ENCODE measurements around the gene PRPF40B. TPM values are rescaled to one million over a fixed set of nuclear protein-coding genes. Genes with fewer than 3 reads are reported as not detected.
A peak's percentile ranks its signal among the peaks of the same experiment; 100 is the strongest.

PRPF40B gene
- total and polyA plus RNA-seq, 2 of the 13 experiments (the other 11 are each of a cell fraction or from before 2014, with no cell fraction given) = 5.0 to 7.8 TPM

GRCh38 chr12:49623142-49623904 is at the start of gene PRPF40B (continued):
- no peak for TF ChIP-seq ZNF343 (CRISPR knock-in tag; IDR thresholded peaks at IDR 0.05)
- TF ChIP-seq, protein P1, sequence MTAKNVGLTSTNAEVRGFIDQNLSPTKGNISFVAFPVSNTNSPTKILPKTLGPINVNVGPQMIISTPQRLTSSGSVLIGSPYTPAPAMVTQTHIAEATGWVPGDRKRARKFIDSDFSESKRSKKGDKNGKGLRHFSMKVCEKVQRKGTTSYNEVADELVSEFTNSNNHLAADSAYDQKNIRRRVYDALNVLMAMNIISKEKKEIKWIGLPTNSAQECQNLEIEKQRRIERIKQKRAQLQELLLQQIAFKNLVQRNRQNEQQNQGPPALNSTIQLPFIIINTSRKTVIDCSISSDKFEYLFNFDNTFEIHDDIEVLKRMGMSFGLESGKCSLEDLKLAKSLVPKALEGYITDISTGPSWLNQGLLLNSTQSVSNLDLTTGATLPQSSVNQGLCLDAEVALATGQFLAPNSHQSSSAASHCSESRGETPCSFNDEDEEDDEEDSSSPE (CRISPR knock-in tag; IDR thresholded peaks at IDR 0.05) = peak; percentile 43
- no peak for TF ChIP-seq ATF5 (CRISPR knock-in tag; IDR thresholded peaks at IDR 0.05; ENCODE audit: low read depth)
- TF ChIP-seq, protein P2, sequence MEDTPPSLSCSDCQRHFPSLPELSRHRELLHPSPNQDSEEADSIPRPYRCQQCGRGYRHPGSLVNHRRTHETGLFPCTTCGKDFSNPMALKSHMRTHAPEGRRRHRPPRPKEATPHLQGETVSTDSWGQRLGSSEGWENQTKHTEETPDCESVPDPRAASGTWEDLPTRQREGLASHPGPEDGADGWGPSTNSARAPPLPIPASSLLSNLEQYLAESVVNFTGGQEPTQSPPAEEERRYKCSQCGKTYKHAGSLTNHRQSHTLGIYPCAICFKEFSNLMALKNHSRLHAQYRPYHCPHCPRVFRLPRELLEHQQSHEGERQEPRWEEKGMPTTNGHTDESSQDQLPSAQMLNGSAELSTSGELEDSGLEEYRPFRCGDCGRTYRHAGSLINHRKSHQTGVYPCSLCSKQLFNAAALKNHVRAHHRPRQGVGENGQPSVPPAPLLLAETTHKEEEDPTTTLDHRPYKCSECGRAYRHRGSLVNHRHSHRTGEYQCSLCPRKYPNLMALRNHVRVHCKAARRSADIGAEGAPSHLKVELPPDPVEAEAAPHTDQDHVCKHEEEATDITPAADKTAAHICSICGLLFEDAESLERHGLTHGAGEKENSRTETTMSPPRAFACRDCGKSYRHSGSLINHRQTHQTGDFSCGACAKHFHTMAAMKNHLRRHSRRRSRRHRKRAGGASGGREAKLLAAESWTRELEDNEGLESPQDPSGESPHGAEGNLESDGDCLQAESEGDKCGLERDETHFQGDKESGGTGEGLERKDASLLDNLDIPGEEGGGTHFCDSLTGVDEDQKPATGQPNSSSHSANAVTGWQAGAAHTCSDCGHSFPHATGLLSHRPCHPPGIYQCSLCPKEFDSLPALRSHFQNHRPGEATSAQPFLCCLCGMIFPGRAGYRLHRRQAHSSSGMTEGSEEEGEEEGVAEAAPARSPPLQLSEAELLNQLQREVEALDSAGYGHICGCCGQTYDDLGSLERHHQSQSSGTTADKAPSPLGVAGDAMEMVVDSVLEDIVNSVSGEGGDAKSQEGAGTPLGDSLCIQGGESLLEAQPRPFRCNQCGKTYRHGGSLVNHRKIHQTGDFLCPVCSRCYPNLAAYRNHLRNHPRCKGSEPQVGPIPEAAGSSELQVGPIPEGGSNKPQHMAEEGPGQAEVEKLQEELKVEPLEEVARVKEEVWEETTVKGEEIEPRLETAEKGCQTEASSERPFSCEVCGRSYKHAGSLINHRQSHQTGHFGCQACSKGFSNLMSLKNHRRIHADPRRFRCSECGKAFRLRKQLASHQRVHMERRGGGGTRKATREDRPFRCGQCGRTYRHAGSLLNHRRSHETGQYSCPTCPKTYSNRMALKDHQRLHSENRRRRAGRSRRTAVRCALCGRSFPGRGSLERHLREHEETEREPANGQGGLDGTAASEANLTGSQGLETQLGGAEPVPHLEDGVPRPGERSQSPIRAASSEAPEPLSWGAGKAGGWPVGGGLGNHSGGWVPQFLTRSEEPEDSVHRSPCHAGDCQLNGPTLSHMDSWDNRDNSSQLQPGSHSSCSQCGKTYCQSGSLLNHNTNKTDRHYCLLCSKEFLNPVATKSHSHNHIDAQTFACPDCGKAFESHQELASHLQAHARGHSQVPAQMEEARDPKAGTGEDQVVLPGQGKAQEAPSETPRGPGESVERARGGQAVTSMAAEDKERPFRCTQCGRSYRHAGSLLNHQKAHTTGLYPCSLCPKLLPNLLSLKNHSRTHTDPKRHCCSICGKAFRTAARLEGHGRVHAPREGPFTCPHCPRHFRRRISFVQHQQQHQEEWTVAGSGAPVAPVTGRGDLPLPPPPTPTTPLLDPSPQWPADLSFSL (CRISPR knock-in tag; IDR thresholded peaks at IDR 0.05) = no peak
- TF ChIP-seq KIAA2018 (CRISPR knock-in tag; IDR thresholded peaks at IDR 0.05; ENCODE audit: borderline replicate concordance) = no peak
- 0 out of 2 replicates have a peak, but pooled peaks have one; percentile 24 for TF ChIP-seq CBFB (CRISPR knock-in tag; IDR thresholded peaks at IDR 0.05)
- TF ChIP-seq ZNF143 (CRISPR knock-in tag; IDR thresholded peaks at IDR 0.05) = no peak
- TF ChIP-seq ZNF383 (CRISPR knock-in tag; IDR thresholded peaks at IDR 0.05; ENCODE audit: borderline replicate concordance) = no peak
- TF ChIP-seq FOXJ3 (CRISPR knock-in tag; IDR thresholded peaks at IDR 0.05; ENCODE audit: borderline replicate concordance) = no peak
- no peak for TF ChIP-seq ZNF619 (CRISPR knock-in tag; IDR thresholded peaks at IDR 0.05)
- TF ChIP-seq SALL2 (CRISPR knock-in tag; IDR thresholded peaks at IDR 0.05) = no peak; the same call in 1 of the 2 replicates
- no peak for TF ChIP-seq ZNF768 (CRISPR knock-in tag; IDR thresholded peaks at IDR 0.05)

Data from HepG2 (cell line).